ENCODE measurements around the gene FGD2. TPM values are rescaled to one million over a fixed set of nuclear protein-coding genes. Genes with fewer than 3 reads are reported as not detected.

Gene FGD2
- total RNA-seq, 2 donors from 2014 or later: 3.4 to 17.9 TPM

DNA sequence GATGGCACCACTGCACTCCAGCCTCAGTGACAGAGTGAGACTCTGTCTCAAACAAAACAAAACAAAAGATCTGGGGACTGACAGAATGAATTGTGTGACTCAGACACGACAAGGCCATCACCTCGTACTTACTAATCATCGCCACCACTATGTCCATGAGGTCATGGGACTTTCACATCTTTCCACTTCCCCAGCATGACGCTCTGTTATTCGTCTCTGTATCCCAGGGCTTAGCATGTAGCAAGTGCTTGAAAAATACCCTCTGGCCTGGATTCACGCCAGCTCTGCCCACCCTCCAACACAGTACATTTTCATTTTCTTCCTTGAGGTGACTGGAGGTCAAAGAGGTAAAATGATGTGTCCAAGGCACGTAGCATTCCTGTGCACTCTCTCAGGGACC is 27.8 kb downstream of the FGD2 start:
- intact Hi-C loops (cut with DNase I): no loop called here
- Histone ChIP-seq H3K9me3 (no peaks in the 10 kb centered on the region), H3K36me3 (no peaks in the 10 kb centered on the region), H3K27ac (no peak overlapping the region), H3K27me3 (replicated peaks; ENCODE audit: insufficient read depth) (no peaks in the 10 kb centered on the region), H3K4me1 (replicated peaks) (no peaks in the 10 kb centered on the region), H3K4me3 (no peak overlapping the region)
- TF ChIP-seq, protein P1, sequence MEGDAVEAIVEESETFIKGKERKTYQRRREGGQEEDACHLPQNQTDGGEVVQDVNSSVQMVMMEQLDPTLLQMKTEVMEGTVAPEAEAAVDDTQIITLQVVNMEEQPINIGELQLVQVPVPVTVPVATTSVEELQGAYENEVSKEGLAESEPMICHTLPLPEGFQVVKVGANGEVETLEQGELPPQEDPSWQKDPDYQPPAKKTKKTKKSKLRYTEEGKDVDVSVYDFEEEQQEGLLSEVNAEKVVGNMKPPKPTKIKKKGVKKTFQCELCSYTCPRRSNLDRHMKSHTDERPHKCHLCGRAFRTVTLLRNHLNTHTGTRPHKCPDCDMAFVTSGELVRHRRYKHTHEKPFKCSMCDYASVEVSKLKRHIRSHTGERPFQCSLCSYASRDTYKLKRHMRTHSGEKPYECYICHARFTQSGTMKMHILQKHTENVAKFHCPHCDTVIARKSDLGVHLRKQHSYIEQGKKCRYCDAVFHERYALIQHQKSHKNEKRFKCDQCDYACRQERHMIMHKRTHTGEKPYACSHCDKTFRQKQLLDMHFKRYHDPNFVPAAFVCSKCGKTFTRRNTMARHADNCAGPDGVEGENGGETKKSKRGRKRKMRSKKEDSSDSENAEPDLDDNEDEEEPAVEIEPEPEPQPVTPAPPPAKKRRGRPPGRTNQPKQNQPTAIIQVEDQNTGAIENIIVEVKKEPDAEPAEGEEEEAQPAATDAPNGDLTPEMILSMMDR (IDR thresholded peaks at IDR 0.05): no peak
- TF ChIP-seq POLR2A (IDR thresholded peaks at IDR 0.05) (no peak), POLR2AphosphoS5 (IDR thresholded peaks at IDR 0.05) (no peak)
- DNase-seq (ENCODE audit: low spot score): no peak
- 88% methylated on average over 7 of the region's 7 CpGs for WGBS

DNA sequence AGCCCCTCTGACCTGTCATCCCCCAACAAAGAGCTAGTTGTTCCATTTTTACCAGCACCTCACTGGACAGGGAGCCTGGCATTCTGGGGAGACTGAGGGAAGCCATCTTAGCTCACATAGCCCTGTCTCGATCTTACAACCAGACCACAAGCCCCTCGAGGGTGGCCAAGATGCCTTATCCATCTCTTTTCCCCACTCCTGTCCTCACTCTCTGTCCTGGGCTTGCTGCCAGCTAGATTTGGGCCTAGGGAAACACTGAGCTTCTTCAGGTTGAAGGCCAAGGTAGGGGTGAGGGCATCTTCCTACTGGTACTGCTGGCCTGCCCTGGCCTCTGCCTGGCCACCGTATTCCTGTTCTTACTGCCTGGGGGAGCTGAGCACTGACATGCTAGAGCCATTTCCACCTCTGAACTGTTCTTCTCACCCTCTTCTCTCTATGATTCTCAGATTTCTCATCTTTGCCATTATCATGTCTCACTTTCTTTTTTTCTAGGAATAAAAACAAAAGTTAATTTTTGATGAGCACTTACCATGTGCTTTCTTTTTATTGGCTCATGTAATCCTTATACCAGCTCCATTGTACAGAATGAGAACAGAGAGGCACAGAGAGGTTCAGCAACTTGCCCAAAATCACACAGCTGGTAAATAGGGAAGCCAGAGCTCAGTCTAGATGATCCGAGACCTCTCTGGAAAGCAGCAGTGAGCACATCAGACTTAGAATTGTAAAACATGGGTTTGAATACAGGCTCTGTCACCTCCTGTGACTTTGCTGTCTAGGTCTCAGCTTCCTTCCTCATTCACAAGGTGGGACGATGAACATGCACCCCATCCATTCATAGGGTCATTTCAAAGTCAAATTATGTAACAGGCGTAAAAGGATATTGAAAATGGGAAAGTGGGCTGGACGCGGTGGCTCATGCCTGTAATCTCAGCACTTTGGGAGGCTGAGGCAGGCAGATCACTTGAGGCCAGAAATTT is 28.7 kb downstream of the FGD2 start:
- Histone ChIP-seq H3K36me3 (no peaks in the 10 kb centered on the region), H3K4me3 (no peak overlapping the region), H3K9me3 (no peaks in the 10 kb centered on the region), H3K27ac (no peak overlapping the region), H3K27me3 (replicated peaks; ENCODE audit: insufficient read depth) (no peaks in the 10 kb centered on the region), H3K4me1 (replicated peaks) (no peaks in the 10 kb centered on the region)
- intact Hi-C loops (cut with DNase I): no loop called here
- no peak for DNase-seq (ENCODE audit: low spot score)
- TF ChIP-seq POLR2AphosphoS5 (IDR thresholded peaks at IDR 0.05) (no peak), POLR2A (IDR thresholded peaks at IDR 0.05) (no peak)
- TF ChIP-seq, protein P1 (IDR thresholded peaks at IDR 0.05): no peak
- 86% methylated on average over 8 of the region's 8 CpGs for WGBS

DNA sequence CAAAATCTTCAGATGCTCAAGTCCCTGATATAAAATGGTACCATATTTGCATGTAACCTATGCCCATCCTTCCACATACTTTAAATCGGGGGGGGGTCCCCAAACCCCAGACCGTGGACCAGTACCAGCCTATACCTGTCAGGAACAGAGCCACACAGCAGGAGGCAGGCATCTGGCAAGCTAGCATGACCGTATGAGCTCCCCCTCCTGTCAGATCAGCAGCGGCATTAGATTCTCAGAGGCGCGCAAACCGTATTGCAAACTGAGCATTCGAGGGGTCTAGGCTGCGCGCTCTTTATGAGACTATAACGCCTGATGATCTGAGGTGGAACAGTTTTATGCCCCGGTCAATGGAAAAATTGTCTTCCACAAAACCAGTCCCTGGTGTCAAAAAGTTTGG is 30.7 kb downstream of the FGD2 start:
- no peak for TF ChIP-seq POLR2AphosphoS5 (IDR thresholded peaks at IDR 0.05)
- TF ChIP-seq, protein P1 (IDR thresholded peaks at IDR 0.05): no peak
- no peak for TF ChIP-seq POLR2A (IDR thresholded peaks at IDR 0.05)
- Histone ChIP-seq H3K4me1 (replicated peaks) (no peaks in the 10 kb centered on the region), H3K9me3 (no peaks in the 10 kb centered on the region), H3K27me3 (replicated peaks; ENCODE audit: insufficient read depth) (no peaks in the 10 kb centered on the region), H3K36me3 (no peaks in the 10 kb centered on the region), H3K4me3 (no peak overlapping the region), H3K27ac (no peak overlapping the region)
- 72% methylated on average over 12 of the region's 12 CpGs for WGBS
- DNase-seq (ENCODE audit: low spot score): no peak
- intact Hi-C loops (cut with DNase I): no loop called here

DNA sequence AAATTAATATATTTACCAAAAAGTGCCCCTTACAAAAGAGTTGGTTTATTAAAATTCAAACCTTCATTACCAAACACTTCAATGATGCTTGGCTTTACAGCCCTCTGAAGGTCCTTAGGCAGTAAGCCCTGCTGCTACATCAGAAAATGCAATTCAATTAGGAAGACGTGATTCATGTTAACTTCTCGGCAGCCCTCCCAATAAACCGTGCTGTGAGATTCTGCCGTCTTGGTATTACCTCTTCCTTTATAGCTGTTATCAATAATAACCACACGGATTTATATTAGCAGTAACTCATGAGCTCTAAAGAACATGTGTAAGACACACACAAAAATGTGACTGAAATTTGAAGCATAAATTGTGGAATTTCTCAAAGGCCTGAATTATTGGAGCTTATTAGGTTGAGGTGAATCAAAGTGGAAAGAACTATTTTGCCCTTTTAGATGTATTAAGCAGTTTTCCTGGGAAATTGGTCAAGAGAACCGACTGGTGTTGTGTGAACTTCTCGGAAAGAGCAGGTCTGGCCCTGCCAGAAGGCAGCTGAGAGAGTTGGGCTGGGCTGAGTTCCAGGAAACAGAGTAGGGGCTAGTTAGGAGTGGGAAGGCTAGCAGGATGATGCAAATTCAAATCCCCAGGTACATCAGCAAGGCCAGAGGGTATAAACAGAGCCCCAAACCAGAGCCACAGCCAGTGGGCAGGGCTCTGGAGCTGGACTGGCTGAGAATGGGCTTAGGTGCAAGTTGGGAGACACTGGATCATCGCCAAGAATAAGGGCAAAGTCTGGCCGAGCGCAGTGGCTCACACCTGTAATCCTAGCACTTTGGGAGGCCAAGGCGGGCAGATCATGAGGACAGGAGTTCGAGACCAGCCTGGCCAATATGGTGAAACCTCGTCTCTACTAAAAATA is 33.1 kb downstream of the FGD2 start:
- no peaks in the 10 kb centered on the region for H3K4me1 ChIP-seq (replicated peaks)
- no peaks in the 10 kb centered on the region for H3K27me3 ChIP-seq (replicated peaks; ENCODE audit: insufficient read depth)
- no peak for DNase-seq (ENCODE audit: low spot score)
- no peak overlapping the region for H3K4me3 ChIP-seq
- H3K9me3 ChIP-seq: no peaks in the 10 kb centered on the region
- TF ChIP-seq POLR2A (IDR thresholded peaks at IDR 0.05): no peak
- TF ChIP-seq POLR2AphosphoS5 (IDR thresholded peaks at IDR 0.05): no peak
- TF ChIP-seq, protein P1 (IDR thresholded peaks at IDR 0.05): no peak
- H3K27ac ChIP-seq: peak overlapping the region in 1 of 2 donors; percentile 12
- WGBS: 57% methylated on average over 13 of the region's 13 CpGs
- no peaks in the 10 kb centered on the region for H3K36me3 ChIP-seq
- intact Hi-C loops (cut with DNase I): no loop called here

Data from prostate gland (tissue), 2 donors.